Type B pancreatic cell (in vitro differentiated cells): Measurements from ENCODE around the gene SLC6A7. TPM values are rescaled to one million over a fixed set of nuclear protein-coding genes. Genes with fewer than 3 reads are reported as not detected.

ENCODE experiments used
- DNase-seq: peaks from one replicate; pipeline ENCODE4 v3.0.0; 2021; ENCODE audit warnings: mixed read lengths; ENCODE audit not compliant: unreplicated experiment; ENCODE audit errors: extremely low spot score
- H3K27ac Mint-ChIP-seq: 2 replicates; pipeline ENCODE4 v1.8.0; 2021; ENCODE audit warnings: mild to moderate bottlenecking, mixed read lengths
- H3K27me3 Mint-ChIP-seq: 2 replicates; pipeline ENCODE4 v1.8.0; 2021; ENCODE audit warnings: mixed read lengths
- H3K36me3 Mint-ChIP-seq: 2 replicates; pipeline ENCODE4 v1.8.0; 2021; ENCODE audit warnings: mixed read lengths
- H3K4me1 Mint-ChIP-seq: one replicate; pipeline ENCODE4 v1.8.0; 2021; ENCODE audit warnings: mixed read lengths; ENCODE audit not compliant: unreplicated experiment
- H3K4me3 Mint-ChIP-seq: 2 replicates; pipeline ENCODE4 v1.8.0; 2021; ENCODE audit warnings: mild to moderate bottlenecking, mixed read lengths
- H3K9me3 Mint-ChIP-seq: 2 replicates; pipeline ENCODE4 v1.8.0; 2021; ENCODE audit warnings: mixed read lengths
- total RNA-seq: library from RNA; stranded (reverse); gene quantifications from 2 replicates; pipeline ENCODE4 v1.2.1, GENCODE V29; 2021; ENCODE audit warnings: low replicate concordance
- TF ChIP-seq, protein P1 (sequence below): fragments of 200-600 bp; sonication (generic); conservative IDR thresholded peaks from 2 replicates; pipeline ENCODE4 v1.5.0; 2021; ENCODE audit warnings: antibody characterized with exemption, mild to moderate bottlenecking

SLC6A7 gene
- total RNA-seq, 1 donor from 2014 or later: 0.10 TPM

DNA sequence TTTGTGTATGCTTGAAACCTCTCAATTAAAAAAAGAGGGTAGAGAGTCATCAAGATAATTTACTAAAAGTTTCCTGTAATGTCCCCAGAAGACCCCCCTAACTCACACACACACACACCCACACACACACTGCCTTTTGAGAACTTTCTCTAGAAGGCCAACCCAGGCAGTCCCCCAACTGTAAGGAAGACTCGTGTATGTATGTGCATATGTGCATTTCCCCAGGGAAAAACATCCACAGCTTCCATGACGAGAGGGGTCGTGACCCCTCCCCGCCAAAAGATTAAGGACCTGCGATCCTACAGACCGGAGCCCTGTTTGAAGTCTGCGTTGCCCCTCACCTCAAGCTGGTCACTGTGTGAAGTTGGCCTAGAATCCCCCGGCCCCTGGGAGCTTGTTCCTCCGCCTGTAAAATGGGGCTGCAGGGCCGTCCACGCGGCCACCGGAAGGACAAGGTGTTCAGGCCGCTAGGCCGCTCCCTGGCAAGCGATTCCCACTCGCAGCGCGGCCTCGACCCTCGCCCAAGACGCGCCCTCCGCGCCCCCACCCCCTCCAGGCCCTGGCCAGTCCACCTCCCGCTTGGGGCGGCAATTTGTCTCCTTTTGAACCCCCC is 23.7 kb upstream of the SLC6A7 start:
- TF ChIP-seq, protein P1, sequence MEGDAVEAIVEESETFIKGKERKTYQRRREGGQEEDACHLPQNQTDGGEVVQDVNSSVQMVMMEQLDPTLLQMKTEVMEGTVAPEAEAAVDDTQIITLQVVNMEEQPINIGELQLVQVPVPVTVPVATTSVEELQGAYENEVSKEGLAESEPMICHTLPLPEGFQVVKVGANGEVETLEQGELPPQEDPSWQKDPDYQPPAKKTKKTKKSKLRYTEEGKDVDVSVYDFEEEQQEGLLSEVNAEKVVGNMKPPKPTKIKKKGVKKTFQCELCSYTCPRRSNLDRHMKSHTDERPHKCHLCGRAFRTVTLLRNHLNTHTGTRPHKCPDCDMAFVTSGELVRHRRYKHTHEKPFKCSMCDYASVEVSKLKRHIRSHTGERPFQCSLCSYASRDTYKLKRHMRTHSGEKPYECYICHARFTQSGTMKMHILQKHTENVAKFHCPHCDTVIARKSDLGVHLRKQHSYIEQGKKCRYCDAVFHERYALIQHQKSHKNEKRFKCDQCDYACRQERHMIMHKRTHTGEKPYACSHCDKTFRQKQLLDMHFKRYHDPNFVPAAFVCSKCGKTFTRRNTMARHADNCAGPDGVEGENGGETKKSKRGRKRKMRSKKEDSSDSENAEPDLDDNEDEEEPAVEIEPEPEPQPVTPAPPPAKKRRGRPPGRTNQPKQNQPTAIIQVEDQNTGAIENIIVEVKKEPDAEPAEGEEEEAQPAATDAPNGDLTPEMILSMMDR: no peak
- Mint-ChIP-seq H3K27me3 (peaks cover 59% of the 10 kb centered on the region), H3K9me3 (no peaks in the 10 kb centered on the region), H3K4me3 (peak overlapping the region; percentile 45), H3K4me1 (peaks cover 54% of the 10 kb centered on the region), H3K27ac (no peak overlapping the region), H3K36me3 (no peaks in the 10 kb centered on the region)
- DNase-seq: no peak

DNA sequence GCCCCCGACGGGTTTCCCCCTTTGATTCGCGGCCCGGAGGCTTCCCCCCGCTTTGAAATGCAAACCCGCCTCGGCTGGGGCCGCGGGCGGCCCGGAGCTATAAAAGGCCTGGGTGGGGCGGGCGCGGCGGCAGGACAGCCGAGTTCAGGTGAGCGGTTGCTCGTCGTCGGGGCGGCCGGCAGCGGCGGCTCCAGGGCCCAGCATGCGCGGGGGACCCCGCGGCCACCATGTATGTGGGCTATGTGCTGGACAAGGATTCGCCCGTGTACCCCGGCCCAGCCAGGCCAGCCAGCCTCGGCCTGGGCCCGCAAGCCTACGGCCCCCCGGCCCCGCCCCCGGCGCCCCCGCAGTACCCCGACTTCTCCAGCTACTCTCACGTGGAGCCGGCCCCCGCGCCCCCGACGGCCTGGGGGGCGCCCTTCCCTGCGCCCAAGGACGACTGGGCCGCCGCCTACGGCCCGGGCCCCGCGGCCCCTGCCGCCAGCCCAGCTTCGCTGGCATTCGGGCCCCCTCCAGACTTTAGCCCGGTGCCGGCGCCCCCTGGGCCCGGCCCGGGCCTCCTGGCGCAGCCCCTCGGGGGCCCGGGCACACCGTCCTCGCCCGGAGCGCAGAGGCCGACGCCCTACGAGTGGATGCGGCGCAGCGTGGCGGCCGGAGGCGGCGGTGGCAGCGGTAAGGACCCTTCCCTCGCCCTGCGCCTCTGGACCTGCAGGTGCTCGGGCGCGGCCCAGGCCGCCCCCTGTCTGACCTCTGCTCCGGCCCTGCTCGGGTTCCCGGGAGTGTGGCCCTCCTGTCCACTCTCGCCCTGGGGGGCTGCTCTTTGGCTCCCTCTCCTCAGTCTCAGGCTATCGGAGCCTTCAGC is 23.0 kb upstream of the SLC6A7 start, which contains the start of gene CDX1:
Gene CDX1, plus strand, starts transcription at position 129 of the 862 bp plus-strand sequence. Its CDS starts 99 bp downstream, at position 228.
- TF ChIP-seq, protein P1: no peak
- Mint-ChIP-seq H3K27me3 (peaks cover 56% of the 10 kb centered on the region), H3K36me3 (no peaks in the 10 kb centered on the region), H3K4me1 (peaks cover 49% of the 10 kb centered on the region), H3K27ac (peak within 1 kb of the TSS; percentile 56), H3K9me3 (no peaks in the 10 kb centered on the region), H3K4me3 (peak within 1 kb of the TSS; percentile 80)
- DNase-seq: no peak

DNA sequence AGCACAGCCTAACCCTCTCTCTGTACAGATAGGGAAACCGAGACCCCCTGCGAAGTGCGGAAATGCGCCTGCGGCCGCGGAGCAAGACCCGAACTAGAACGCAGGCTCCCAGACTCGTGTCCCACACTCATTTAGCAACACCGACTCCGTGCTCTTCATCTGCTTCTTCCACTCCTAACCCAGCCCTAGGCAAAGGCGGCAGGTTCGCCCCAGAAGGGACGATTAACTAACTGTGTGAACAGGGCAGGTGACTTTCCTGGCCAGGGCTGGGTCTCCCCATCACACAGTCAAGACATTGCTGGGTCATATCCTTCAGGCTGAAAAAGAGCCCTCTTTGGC is 22.4 kb upstream of the SLC6A7 start:
- Mint-ChIP-seq H3K27me3 (peaks cover 61% of the 10 kb centered on the region), H3K4me1 (peaks cover 49% of the 10 kb centered on the region), H3K27ac (peak overlapping the region; percentile 56), H3K36me3 (no peaks in the 10 kb centered on the region), H3K9me3 (no peaks in the 10 kb centered on the region), H3K4me3 (peak overlapping the region; percentile 80)
- DNase-seq: no peak
- TF ChIP-seq, protein P1: no peak

DNA sequence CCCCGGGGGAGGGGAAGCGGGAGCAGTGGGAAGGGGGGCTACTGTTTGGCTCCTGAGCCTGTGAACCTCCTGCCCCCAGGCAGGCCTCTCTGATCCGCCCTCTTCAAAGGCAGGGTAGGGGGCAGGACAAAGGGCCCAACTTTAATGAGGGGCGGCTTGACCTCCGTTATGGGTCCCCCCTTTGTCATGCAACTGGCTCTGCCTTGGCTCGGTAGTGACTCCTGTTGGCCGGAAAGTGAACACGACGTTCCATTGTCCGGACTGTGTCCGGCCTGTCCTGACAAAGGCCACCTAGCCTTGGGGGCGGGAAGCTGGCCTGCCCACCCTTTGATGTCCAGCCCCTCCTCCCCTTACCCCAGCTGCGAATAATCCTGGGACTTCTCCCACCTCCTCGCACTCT is 22.0 kb upstream of the SLC6A7 start:
- DNase-seq: no peak
- Mint-ChIP-seq H3K36me3 (no peaks in the 10 kb centered on the region), H3K4me3 (peak overlapping the region; percentile 45), H3K4me1 (peaks cover 48% of the 10 kb centered on the region), H3K27ac (no peak overlapping the region), H3K9me3 (no peaks in the 10 kb centered on the region), H3K27me3 (peaks cover 61% of the 10 kb centered on the region)
- TF ChIP-seq, protein P1: peak; percentile 61

DNA sequence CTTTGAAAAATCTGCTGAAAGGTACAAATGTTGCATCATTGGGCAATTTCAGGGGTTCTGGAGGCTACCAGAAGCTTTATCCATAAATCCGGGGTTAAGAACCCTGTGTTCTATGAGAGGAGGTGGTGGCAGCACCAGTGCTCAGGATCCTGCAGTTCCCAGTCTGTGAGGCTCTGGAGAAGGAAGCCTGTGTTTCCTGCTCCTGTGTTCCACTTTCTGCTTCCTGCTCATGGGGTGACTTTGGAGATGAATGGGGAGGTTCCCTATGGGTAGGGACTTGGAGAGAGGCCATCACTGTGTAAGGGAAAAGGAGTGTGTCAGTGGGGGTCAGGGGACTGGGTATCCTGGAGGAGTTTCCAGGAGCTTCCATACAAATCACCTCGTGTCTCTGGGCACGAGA is 21.0 kb upstream of the SLC6A7 start:
- DNase-seq: no peak
- peaks cover 57% of the 10 kb centered on the region for H3K27me3 Mint-ChIP-seq
- no peak overlapping the region for H3K27ac Mint-ChIP-seq
- H3K9me3 Mint-ChIP-seq: no peaks in the 10 kb centered on the region
- no peaks in the 10 kb centered on the region for H3K36me3 Mint-ChIP-seq
- H3K4me3 Mint-ChIP-seq: peak overlapping the region; percentile 9
- TF ChIP-seq, protein P1: no peak
- H3K4me1 Mint-ChIP-seq: peaks cover 52% of the 10 kb centered on the region
